Mucosa of rectum (tissue), 2 donors: ENCODE results near the gene CRISPLD2.
"Not testable (repeated sequence)": the region's sequence is repeated elsewhere in the genome, so short reads cannot be mapped to it uniquely, and the experiment has no call there.

Source experiments
- H3K27ac ChIP-seq, 2 donors: one replicate each; pipeline ENCODE4 v1.7.0; 2013; ENCODE audit warnings: inconsistent platforms in 2 of 2, low read depth in 2 of 2, low read length in 2 of 2
- H3K27me3 ChIP-seq, 2 donors: one replicate each; pipeline ENCODE4 v1.7.0; 2013; ENCODE audit warnings: low read length in 2 of 2; ENCODE audit not compliant: control insufficient read depth in 2 of 2, insufficient read depth in 2 of 2
- H3K36me3 ChIP-seq, 2 donors: one replicate each; pipeline ENCODE4 v1.7.0; 2013; ENCODE audit warnings: low read length in 2 of 2; ENCODE audit not compliant: control insufficient read depth in 2 of 2, insufficient read depth in 2 of 2
- H3K4me1 ChIP-seq, 2 donors: one replicate each; pipeline ENCODE4 v1.7.0; 2013; ENCODE audit warnings: low read length in 2 of 2, mild to moderate bottlenecking in 1 of 2; ENCODE audit not compliant: control insufficient read depth in 2 of 2, insufficient read depth in 2 of 2
- H3K4me3 ChIP-seq, 2 donors: one replicate each; pipeline ENCODE4 v1.7.0; 2013; ENCODE audit warnings: low read length in 2 of 2
- H3K9ac ChIP-seq, 2 donors: one replicate each; pipeline ENCODE4 v1.7.0; 2013; ENCODE audit warnings: low read length in 2 of 2, low read depth in 1 of 2, mild to moderate bottlenecking in 1 of 2
- H3K9me3 ChIP-seq, 2 donors: one replicate each; pipeline ENCODE4 v1.7.0; 2013; ENCODE audit warnings: low read length in 2 of 2; ENCODE audit not compliant: control insufficient read depth in 2 of 2
- donor health status: healthy.
- donor health status: Normal muscosa, but diverticular disease.

CRISPLD2 gene

DNA sequence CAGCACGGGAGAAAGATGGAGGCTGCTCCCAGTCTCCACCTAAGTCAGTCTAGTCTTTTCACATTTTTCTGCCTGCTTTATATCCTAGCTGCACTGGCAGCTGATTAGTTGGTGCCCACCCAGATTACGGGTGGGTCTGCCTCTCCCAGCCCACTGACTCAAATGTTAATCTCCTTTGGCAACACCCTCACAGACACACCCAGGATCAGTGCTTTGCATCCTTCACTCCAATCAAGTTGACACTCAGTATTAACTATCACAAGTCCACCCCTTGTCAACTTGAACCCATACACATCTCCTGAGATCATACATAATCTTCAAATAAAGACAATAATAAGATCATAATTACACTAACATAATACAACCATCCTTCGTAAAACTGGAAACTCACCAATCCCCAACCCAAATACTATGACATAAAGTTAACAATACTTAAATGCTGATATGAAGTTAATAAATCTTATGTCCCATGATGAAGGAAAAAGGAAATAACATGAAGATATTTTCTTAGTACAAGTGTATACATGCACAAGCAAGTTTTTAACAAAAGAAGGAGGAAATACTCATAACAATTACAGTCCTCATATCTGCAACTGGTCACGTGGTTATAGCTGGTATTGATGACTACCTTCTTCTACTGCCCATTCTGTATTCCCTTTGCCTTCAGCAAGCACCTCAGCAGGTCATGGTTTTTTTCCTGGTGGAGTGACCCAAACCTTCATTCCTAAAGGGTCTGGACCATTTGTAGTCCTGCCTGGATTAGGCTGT is 35.8 kb downstream of the CRISPLD2 start:
- H3K36me3 ChIP-seq, H3K27me3 ChIP-seq, H3K27ac ChIP-seq: not testable (repeated sequence)

DNA sequence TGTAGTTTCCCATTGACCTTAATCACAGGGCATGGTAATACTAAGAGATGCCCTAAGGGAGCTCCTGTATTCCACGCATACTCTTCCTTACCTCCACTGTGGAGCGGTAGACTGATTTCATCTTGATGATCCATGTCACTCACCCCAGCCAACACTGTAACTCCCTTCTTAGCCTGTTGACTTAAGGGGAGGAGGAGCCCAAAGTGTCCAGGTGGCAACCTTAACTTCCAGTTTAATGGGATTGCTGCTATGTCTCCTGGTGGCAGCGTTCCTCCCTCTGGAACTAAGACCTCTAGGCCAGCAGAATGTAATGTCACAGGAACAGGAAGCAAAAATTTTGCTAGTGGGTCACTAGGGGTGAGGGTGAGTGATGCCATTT is 36.4 kb downstream of the CRISPLD2 start:
- H3K27me3 ChIP-seq, H3K9me3 ChIP-seq, H3K4me3 ChIP-seq, H3K36me3 ChIP-seq, H3K27ac ChIP-seq, H3K9ac ChIP-seq, H3K4me1 ChIP-seq: not testable (repeated sequence)

More for the DNA sequence above, 35.8 kb downstream of the CRISPLD2 start:
- H3K9me3 ChIP-seq, H3K4me3 ChIP-seq, H3K4me1 ChIP-seq, H3K9ac ChIP-seq: not testable (repeated sequence)

DNA sequence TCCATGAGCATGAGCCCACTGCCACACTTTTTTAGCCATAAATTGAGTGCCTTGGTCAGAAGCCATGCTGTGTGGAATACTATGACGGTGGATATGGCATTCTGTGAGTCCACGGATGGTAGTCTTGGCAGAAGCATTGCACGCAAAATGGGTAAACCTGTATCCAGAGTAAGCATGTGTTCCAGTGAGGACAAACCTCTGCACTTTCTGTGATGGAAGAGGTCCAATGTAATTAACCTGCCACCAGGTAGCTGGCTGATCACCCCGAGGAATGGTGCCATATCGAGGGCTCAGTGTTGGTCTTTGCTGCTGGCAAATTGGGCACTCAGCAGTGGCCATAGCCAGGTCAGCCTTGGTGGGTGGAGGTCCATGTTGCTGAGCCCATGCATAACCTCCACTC is 37.0 kb downstream of the CRISPLD2 start:
- H3K36me3 ChIP-seq, H3K27ac ChIP-seq, H3K4me3 ChIP-seq, H3K9me3 ChIP-seq, H3K27me3 ChIP-seq, H3K9ac ChIP-seq, H3K4me1 ChIP-seq: not testable (repeated sequence)

DNA sequence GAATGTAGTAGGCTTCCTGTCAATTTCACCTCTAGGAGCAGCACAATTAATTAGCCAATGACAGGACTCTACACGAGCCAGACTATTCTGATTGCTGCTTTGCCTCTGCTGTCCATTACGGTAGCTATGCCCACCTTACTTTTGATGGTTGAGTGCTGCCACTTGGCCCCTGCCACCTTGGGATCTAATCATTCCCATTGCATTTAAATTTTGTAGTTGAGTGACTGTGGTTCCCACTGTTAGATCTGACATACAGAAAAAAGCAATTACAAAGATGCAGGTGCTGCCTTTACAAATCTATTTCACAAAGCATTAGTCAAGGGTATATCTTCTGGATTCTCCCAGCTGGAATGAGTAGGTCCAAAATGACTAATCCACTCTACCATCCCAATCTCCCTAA is 39.9 kb downstream of the CRISPLD2 start:
- Histone ChIP-seq H3K4me3 (no peak overlapping the region), H3K27ac (no peak overlapping the region), H3K27me3 (no peaks in the 10 kb centered on the region), H3K4me1 (no peaks in the 10 kb centered on the region), H3K36me3 (peaks cover 2 to 3% of the 10 kb centered on the region in 2 donors), H3K9me3 (no peaks in the 10 kb centered on the region), H3K9ac (no peak overlapping the region)

DNA sequence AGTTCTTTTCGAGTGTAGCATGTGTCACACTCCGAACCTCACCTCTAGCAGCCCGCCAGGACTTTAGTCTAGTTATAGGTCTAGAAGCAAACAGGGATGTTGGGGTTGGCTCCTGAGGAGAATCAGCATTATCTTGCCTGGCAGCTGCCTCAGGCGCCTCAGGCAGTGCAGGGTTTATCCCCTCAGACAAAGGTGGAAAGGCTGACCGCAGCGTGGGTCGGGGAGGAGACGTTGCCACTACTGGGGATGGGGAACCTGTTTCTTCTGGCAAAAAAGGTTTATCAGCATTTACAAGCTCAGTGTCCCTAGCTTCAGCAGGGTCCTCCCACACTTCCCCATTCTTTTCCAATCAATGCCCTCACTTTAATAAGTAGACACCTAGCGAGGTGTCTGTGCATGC is 40.6 kb downstream of the CRISPLD2 start:
- Histone ChIP-seq H3K9ac (no peak overlapping the region), H3K27me3 (no peaks in the 10 kb centered on the region), H3K4me3 (no peak overlapping the region), H3K36me3 (peaks cover 2 to 3% of the 10 kb centered on the region in 2 donors), H3K9me3 (no peaks in the 10 kb centered on the region), H3K27ac (no peak overlapping the region), H3K4me1 (no peaks in the 10 kb centered on the region)

DNA sequence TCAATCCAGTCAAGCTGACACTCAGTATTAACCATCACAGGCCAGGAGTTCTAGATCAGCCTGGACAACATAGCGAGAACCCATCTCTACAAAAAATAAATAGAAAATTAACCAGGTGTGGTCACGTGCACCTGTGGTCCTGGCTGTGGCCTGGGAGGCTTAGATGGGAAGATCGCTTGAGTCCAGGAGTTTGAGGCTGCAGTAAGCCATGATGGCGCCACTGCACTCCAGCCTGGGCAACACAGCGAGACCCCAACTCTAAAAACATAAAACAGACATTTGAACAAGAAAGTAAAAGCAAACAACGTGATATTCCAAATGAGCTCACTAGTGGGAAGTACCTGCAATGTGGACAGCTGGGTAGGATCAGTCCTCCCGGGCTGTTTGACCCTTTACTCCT is 41.9 kb downstream of the CRISPLD2 start:
- Histone ChIP-seq H3K27me3 (no peaks in the 10 kb centered on the region), H3K36me3 (peaks cover 2 to 3% of the 10 kb centered on the region in 2 donors), H3K4me1 (no peaks in the 10 kb centered on the region), H3K9me3 (no peaks in the 10 kb centered on the region), H3K27ac (no peak overlapping the region), H3K4me3 (no peak overlapping the region), H3K9ac (no peak overlapping the region)

DNA sequence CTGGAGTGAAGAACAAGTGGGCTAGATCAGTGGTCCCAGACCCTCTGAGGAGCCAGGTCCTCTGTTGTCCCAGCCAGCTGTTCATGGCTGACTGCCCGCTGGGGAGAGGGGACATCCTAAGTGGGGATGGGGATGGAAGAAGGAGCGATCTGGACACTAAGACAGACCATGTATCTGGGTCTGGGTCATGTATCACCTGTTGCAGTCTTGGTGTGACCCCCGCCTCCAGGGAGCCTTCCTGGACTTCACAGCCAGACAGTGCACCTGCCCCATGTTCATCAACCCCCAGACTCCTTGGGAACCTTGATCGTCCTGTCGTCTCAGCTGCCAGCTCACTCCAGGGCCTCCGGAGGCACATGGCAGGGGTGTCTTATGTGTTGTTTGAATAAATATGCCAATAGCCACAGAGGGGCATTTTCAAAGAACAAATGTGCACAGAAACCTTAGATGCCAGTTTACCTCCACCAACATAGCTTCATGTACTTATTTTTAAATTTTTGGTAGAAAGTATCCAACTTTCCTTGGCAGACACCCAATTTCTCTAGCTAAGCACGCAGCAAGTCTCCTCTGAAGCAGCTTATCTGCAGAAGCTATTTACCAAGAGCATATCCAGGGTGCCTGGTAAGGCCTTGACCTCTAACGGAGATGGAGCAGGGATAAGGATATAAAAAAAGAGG is 43.2 kb downstream of the CRISPLD2 start:
- Histone ChIP-seq H3K4me3 (no peak overlapping the region), H3K4me1 (no peaks in the 10 kb centered on the region), H3K9ac (no peak overlapping the region), H3K36me3 (peaks cover 0 to 4% of the 10 kb centered on the region in 2 donors), H3K9me3 (no peaks in the 10 kb centered on the region), H3K27me3 (no peaks in the 10 kb centered on the region), H3K27ac (no peak overlapping the region)

DNA sequence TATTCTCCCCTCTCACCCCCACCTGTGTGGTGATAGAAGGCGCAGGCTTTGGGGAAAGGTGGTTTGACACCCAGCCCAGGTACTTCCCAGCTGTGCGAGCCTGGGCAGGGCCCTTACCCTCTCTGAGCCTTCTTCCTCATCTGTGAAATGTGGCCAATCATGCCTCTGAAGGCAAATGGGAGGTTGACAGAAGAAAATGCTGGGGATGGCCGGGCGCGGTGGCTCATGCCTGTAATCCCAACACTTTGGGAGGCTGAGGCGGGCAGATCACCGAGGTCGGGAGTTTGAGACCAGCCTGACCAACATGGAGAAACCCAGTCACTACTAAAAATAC is 43.7 kb downstream of the CRISPLD2 start:
- H3K36me3 ChIP-seq, result peaks cover 2 to 4% of the 10 kb centered on the region in 2 donors
- H3K9me3 ChIP-seq, result no peaks in the 10 kb centered on the region

DNA sequence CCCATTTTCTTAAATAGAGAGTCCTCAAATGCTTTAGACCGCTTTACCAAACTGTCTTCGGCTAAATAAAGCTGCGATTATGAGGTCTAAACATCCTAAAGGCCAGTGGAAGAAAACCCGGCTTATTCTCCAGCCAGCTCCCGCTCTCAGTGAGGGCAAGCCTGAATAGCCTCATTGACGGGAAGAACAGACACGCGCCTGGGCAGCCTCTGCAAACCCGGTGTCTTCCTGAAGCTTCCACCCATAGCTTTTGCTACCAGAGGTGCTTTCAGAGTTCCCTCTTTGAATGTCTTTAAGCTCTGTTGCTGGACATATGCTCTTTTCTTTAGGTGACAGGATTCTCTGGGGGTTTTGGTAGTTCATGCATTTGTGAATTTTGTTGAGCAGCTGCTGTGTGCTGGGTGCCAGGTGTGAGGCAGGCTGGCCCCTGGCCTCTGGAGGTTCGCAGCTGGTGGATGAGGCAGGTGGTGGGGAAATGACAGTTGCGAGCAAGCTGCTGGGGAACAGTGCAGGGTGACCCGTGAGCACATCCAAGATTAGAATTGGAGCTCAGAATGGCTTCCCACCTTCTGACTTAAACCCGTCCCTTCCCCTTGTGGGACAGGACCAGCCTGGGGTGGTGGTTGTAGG is 44.7 kb downstream of the CRISPLD2 start:
- Histone ChIP-seq H3K36me3 (peaks cover 7 to 9% of the 10 kb centered on the region in 2 donors), H3K27ac (no peak overlapping the region)

More for the DNA sequence above, 43.7 kb downstream of the CRISPLD2 start:
- H3K27ac ChIP-seq, result no peak overlapping the region
- no peaks in the 10 kb centered on the region for H3K27me3 ChIP-seq
- no peak overlapping the region for H3K4me3 ChIP-seq
- H3K4me1 ChIP-seq, result no peaks in the 10 kb centered on the region
- no peak overlapping the region for H3K9ac ChIP-seq

DNA sequence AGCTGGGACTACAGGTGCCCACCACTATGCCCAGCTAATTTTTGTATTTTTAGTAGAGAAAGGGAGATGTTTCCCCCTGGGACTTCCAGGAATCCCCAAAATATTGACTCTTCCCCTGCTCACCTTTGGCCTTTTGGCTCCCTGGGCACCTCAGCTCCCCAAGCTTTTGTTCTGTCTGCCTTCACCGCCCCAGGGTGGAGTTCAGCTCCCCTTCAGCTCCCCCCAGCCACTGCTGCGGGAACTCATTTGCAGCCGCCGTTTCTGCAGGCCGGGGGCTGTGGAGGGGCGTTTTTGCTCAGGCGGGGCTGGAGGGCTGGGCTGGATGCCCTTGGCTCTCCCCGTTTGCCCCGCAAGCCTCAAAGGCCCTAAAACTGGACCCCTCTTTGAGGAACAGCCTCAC is 47.9 kb downstream of the CRISPLD2 start:
- no peak overlapping the region for H3K4me3 ChIP-seq
- no peak overlapping the region for H3K27ac ChIP-seq
- H3K9me3 ChIP-seq, result no peaks in the 10 kb centered on the region
- no peaks in the 10 kb centered on the region for H3K27me3 ChIP-seq
- no peak overlapping the region for H3K9ac ChIP-seq
- H3K4me1 ChIP-seq, result no peaks in the 10 kb centered on the region
- peaks cover 7 to 11% of the 10 kb centered on the region in 2 donors for H3K36me3 ChIP-seq

More for the DNA sequence above, 44.7 kb downstream of the CRISPLD2 start:
- no peaks in the 10 kb centered on the region for H3K9me3 ChIP-seq
- no peaks in the 10 kb centered on the region for H3K27me3 ChIP-seq
- H3K9ac ChIP-seq, result no peak overlapping the region
- H3K4me1 ChIP-seq, result no peaks in the 10 kb centered on the region
- no peak overlapping the region for H3K4me3 ChIP-seq
